ENCODE data around the gene YPEL1.

DNA sequence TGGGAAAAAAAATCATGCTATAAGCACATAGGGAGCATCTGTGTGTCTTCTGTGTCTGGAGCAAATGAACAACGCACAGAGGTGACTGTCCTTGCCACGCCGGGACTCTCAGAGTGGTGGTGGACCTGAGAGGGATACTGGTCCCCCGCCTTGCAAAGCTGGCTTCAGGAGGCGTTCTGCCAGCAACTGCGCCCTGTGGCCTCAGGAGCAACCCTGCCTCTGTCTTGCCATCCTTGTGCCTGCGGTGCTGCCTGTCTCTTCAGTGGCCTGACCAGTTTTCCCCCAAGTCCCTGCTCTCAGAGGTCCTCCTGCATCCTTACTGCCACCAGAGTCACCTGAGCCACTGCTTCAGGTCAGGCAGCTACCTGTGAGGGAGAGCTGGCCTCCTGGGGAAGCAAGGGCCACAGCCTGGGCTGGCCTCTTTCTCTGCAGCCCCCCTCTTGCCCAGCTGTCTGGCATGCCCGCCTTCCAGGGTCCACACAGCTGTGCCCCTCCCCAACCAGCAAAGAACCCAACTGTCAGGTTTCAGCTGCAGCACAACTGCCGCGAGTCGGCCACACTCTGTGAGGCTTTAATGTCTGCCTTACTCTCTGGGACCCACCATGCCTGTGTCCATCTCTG is 30.4 kb upstream of the YPEL1 start:
- TF ChIP-seq, protein P1, sequence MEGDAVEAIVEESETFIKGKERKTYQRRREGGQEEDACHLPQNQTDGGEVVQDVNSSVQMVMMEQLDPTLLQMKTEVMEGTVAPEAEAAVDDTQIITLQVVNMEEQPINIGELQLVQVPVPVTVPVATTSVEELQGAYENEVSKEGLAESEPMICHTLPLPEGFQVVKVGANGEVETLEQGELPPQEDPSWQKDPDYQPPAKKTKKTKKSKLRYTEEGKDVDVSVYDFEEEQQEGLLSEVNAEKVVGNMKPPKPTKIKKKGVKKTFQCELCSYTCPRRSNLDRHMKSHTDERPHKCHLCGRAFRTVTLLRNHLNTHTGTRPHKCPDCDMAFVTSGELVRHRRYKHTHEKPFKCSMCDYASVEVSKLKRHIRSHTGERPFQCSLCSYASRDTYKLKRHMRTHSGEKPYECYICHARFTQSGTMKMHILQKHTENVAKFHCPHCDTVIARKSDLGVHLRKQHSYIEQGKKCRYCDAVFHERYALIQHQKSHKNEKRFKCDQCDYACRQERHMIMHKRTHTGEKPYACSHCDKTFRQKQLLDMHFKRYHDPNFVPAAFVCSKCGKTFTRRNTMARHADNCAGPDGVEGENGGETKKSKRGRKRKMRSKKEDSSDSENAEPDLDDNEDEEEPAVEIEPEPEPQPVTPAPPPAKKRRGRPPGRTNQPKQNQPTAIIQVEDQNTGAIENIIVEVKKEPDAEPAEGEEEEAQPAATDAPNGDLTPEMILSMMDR (conservative IDR thresholded peaks at IDR 0.05; ENCODE audit: low read depth, low read length), result no peak
- TF ChIP-seq EZH2 (IDR thresholded peaks at IDR 0.05; ENCODE audit: borderline replicate concordance, low read depth, low read length, poor library complexity, severe bottlenecking), result no peak

All from A673 (cell line).